Lower lobe of right lung (tissue), 2 donors: ENCODE measurements around the gene PRKCH. TPM values are rescaled to one million over a fixed set of nuclear protein-coding genes. Genes with fewer than 3 reads are reported as not detected.
A peak's percentile ranks its signal among the peaks of the same experiment; 100 is the strongest.

Experiments used
- ATAC-seq, 2 donors: fragments of 200-7000 bp; cut with Tn5 transposase; one replicate each; pipeline ENCODE4 v1.9.1; 2020 to 2022; ENCODE audit warnings: mild to moderate bottlenecking in 2 of 2, moderate library complexity in 2 of 2
- DNase-seq: peaks from one replicate; pipeline ENCODE4 v3.0.0-alpha.2; 2020
- H3K27ac ChIP-seq: fragments of 200-600 bp; one replicate; pipeline ENCODE4 v1.8.0; 2022
- H3K27me3 ChIP-seq: fragments of 200-600 bp; one replicate; pipeline ENCODE4 v1.8.0; 2022; ENCODE audit warnings: low read depth
- H3K36me3 ChIP-seq: fragments of 200-600 bp; one replicate; pipeline ENCODE4 v1.8.0; 2022; ENCODE audit warnings: mild to moderate bottlenecking
- H3K4me1 ChIP-seq: fragments of 200-600 bp; one replicate; pipeline ENCODE4 v1.8.0; 2022
- H3K4me3 ChIP-seq: fragments of 200-600 bp; one replicate; pipeline ENCODE4 v1.8.0; 2022; ENCODE audit warnings: mild to moderate bottlenecking
- H3K9me3 ChIP-seq: fragments of 200-600 bp; one replicate; pipeline ENCODE4 v1.8.0; 2022
- CTCF ChIP-seq: fragments of 200-600 bp; IDR thresholded peaks from one replicate; pipeline ENCODE4 v1.8.0; 2022; ENCODE audit warnings: antibody characterized with exemption, mild to moderate bottlenecking
- intact Hi-C: fragments of 100-400 bp; cut with DNase I; formaldehyde crosslinking; loops from one replicate; pipeline ENCODE4 v1.11.0; 2022
- total RNA-seq: library from RNA; stranded (reverse); fragmentation: NEBNext Ultra II Directional; extraction: Animal tissue kit (Norgen Biotek cat#: 25700); gene quantifications from one replicate; pipeline ENCODE4 v1.2.1, GENCODE V29; 2021
- donor health status: DM: no; HTN: yes; CAD: no; lungs with severe emphysema.

PRKCH gene
- total RNA-seq, 1 donor from 2014 or later: 60.9 TPM

DNA sequence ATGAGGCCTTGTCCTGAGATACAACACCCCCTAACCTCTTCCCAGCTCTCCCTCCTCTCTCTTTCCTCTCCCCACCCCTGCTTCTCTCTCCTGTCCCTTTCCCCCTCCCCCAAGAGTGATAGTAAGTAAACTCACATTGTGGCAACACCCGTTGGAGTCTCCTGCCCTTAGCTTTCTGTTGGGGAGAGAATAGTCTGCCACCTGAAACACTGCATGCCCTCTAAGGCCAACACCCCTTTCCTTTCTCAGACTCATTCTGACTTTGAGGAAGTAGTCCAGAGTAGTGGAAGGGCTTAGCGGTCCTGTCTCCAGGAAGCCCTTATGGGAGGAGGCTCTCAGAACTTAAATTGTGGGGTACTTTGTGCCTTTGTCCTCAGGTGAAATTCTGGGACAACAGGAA, 95.2 kb downstream of the PRKCH start:
- Histone ChIP-seq H3K27me3 (no peaks in the 10 kb centered on the region), H3K4me1 (peaks cover 72% of the 10 kb centered on the region), H3K27ac (no peak overlapping the region), H3K36me3 (no peaks in the 10 kb centered on the region), H3K4me3 (no peak overlapping the region), H3K9me3 (no peaks in the 10 kb centered on the region)
- no peak for TF ChIP-seq CTCF
- ATAC-seq (peak in 1 of 2 donors; percentile 30), DNase-seq (no peak)
- intact Hi-C loops: no loop called here

GRCh38 chr14:61417141-61417540, 95.8 kb downstream of the PRKCH start:
- no peak for DNase-seq

DNA sequence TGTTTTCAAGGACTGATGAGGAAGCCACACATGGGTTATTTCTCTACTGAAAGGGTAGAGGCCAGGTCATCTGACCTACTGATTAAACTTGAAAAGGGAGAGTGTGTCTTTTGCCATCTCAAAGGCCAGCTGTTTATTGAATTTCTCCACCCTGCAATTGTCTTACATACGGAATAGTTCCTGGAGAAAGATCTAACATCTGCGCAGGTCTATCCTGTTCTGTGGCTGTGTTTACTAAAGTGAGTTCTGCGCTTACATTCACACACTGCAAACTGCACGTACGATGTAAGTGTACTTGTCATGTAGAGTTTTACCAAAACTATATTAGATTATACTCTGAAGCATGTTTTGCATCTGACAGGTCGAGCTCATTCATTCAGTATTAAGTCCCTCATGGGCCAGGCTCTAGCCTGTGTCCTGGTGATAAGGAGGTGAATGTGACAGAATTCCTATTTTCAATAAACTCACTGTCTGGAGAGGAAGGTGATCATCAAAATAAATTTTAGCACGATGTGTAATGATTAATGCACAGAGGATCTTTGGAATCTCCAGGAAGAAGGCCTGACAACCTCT, 96.6 kb downstream of the PRKCH start:
- Histone ChIP-seq H3K9me3 (no peaks in the 10 kb centered on the region), H3K36me3 (no peaks in the 10 kb centered on the region), H3K27ac (no peak overlapping the region), H3K4me1 (peaks cover 73% of the 10 kb centered on the region), H3K27me3 (no peaks in the 10 kb centered on the region), H3K4me3 (no peak overlapping the region)
- DNase-seq (no peak), ATAC-seq (no peak)
- TF ChIP-seq CTCF: no peak
- intact Hi-C loops: no loop called here

More at GRCh38 chr14:61417141-61417540, 95.8 kb downstream of the PRKCH start:
- Histone ChIP-seq H3K4me3 (no peak overlapping the region), H3K4me1 (peaks cover 78% of the 10 kb centered on the region), H3K9me3 (no peaks in the 10 kb centered on the region), H3K36me3 (no peaks in the 10 kb centered on the region), H3K27ac (no peak overlapping the region), H3K27me3 (no peaks in the 10 kb centered on the region)
- TF ChIP-seq CTCF: no peak
- intact Hi-C loops: no loop called here
- no peak for ATAC-seq

DNA sequence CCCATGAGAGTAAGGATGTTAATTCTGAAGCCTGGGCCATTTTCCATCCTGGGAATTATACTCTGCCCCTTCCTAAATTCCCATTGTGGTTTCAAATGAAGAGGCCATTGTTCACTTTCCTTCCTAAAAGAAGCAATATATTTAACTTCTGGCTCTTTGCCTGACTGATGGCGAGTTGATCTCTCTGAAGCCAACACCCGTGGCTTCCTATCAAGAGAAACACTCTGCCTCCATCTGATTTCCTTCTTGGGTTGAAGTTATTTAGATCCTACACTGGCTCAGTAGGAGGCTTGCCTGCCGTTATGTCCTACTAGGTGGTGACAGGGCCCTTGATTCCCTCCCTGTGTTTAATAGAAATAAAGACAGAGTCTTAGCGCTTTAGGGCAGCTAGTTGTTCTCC, 97.4 kb downstream of the PRKCH start:
- peaks cover 67% of the 10 kb centered on the region for H3K4me1 ChIP-seq
- TF ChIP-seq CTCF: no peak
- H3K9me3 ChIP-seq: no peaks in the 10 kb centered on the region
- H3K27me3 ChIP-seq: no peaks in the 10 kb centered on the region
- intact Hi-C loops: no loop called here
- DNase-seq (no peak), ATAC-seq (no peak)
- no peaks in the 10 kb centered on the region for H3K36me3 ChIP-seq
- H3K4me3 ChIP-seq: no peak overlapping the region
- no peak overlapping the region for H3K27ac ChIP-seq

DNA sequence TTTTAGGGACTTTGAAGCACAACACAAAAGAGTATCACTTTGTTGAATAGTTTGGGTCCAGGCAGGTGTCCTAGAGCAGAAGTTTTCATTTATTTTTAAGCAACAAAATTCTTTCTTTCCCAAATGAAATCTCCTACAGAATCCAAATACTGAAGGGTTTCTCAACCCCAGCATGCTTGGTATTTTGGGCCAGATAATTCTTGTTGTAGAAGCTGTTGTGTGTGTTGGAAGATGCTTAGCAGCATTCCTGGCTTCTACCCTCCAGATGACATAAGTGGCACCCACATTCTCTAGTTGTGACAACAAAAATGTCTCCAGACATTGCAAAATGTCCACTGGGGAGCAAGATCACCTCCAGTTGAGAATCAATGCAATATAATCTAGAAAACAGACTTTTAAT, 97.8 kb downstream of the PRKCH start:
- ATAC-seq (no peak), DNase-seq (no peak)
- TF ChIP-seq CTCF: no peak
- intact Hi-C loops: no loop called here
- Histone ChIP-seq H3K4me1 (peaks cover 64% of the 10 kb centered on the region), H3K27me3 (no peaks in the 10 kb centered on the region), H3K4me3 (no peak overlapping the region), H3K27ac (no peak overlapping the region), H3K9me3 (no peaks in the 10 kb centered on the region), H3K36me3 (no peaks in the 10 kb centered on the region)

GRCh38 chr14:61420326-61420725, 98.9 kb downstream of the PRKCH start:
- H3K36me3 ChIP-seq: no peaks in the 10 kb centered on the region
- intact Hi-C loops: no loop called here
- peak; percentile 39 to 51 for ATAC-seq
- no peak for DNase-seq
- no peaks in the 10 kb centered on the region for H3K27me3 ChIP-seq
- H3K4me3 ChIP-seq: no peak overlapping the region
- no peak for TF ChIP-seq CTCF
- H3K27ac ChIP-seq: peak overlapping the region; percentile 26
- H3K9me3 ChIP-seq: no peaks in the 10 kb centered on the region
- H3K4me1 ChIP-seq: peaks cover 64% of the 10 kb centered on the region
